Gastrocnemius medialis (tissue), 4 donors: ENCODE measurements around the gene RTP4.

Experiments used
- CTCF ChIP-seq, 5 experiments: fragments of 450-650 bp in 3 of 5; fragments of 200-600 bp in 2 of 5; sonication (generic) in 2 of 5; IDR thresholded peaks in 4 of 5; conservative IDR thresholded peaks in 1 of 5; 1 replicate in 4 of 5; 2 replicates in 1 of 5; pipeline ENCODE4 v1.5.1; 2016 to 2019; ENCODE audit warnings: antibody characterized with exemption in 5 of 5, mild to moderate bottlenecking in 3 of 5, moderate library complexity in 3 of 5
- POLR2A ChIP-seq, 2 donors: fragments of 450-650 bp; IDR thresholded peaks; one replicate each; pipeline ENCODE4 v1.6.1; 2017; ENCODE audit warnings: antibody characterized with exemption in 2 of 2, mild to moderate bottlenecking in 2 of 2, moderate library complexity in 2 of 2

- TF ChIP-seq CTCF (IDR thresholded peaks at IDR 0.05 in 4 of 5, conservative IDR thresholded peaks at IDR 0.05 in 1 of 5), result no peak
- no peak for TF ChIP-seq POLR2A (IDR thresholded peaks at IDR 0.05)
These were observed 24.5 kb upstream of the RTP4 start for GRCh38 chr3:187343670-187344069.
